Keratinocyte (primary cell): ENCODE data around the gene PSMD7.
"Not testable (repeated sequence)": the region's sequence is repeated elsewhere in the genome, so short reads cannot be mapped to it uniquely, and the experiment has no call there.

Source experiments
- EZH2 ChIP-seq: IDR thresholded peaks from one replicate; pipeline ENCODE4 v1.6.1; 2012; ENCODE audit warnings: inconsistent platforms, mild to moderate bottlenecking, low read length, moderate library complexity
- TF ChIP-seq, protein P1 (sequence below), 3 experiments: IDR thresholded peaks in 1 of 3; conservative IDR thresholded peaks in 1 of 3; optimal IDR thresholded peaks in 1 of 3; 2 replicates in 2 of 3; 3 replicates in 1 of 3; pipeline versions ENCODE3 to v1.5.1; 2011; ENCODE audit warnings: low read length in 3 of 3, mild to moderate bottlenecking in 3 of 3, moderate library complexity in 2 of 3, control low read depth in 1 of 3, inconsistent platforms in 1 of 3; ENCODE audit not compliant: insufficient read depth in 2 of 3; ENCODE audit errors: extremely low read depth in 1 of 3

DNA sequence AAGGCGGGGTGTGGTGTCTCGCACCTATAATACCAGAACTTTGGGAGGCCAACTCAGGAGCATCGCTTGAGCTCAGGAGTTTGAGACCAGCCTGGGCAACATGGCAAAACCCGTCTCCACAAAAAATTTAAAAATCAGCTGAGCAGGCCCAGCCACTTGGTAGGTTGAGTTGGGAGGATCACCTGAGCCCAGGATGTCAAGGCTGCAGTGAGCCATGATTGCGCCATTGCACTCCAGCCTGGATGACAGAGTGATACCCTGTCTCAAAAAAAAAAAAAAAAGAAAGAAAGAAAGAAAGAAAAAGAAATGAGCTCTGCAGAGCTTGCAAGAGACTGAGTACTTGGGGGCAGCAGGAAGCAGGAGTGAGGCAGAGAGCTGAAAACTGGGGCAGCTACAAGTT is 28.2 kb downstream of the PSMD7 start:
- TF ChIP-seq, protein P1, sequence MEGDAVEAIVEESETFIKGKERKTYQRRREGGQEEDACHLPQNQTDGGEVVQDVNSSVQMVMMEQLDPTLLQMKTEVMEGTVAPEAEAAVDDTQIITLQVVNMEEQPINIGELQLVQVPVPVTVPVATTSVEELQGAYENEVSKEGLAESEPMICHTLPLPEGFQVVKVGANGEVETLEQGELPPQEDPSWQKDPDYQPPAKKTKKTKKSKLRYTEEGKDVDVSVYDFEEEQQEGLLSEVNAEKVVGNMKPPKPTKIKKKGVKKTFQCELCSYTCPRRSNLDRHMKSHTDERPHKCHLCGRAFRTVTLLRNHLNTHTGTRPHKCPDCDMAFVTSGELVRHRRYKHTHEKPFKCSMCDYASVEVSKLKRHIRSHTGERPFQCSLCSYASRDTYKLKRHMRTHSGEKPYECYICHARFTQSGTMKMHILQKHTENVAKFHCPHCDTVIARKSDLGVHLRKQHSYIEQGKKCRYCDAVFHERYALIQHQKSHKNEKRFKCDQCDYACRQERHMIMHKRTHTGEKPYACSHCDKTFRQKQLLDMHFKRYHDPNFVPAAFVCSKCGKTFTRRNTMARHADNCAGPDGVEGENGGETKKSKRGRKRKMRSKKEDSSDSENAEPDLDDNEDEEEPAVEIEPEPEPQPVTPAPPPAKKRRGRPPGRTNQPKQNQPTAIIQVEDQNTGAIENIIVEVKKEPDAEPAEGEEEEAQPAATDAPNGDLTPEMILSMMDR (optimal IDR thresholded peaks at IDR 0.05 in 1 of 3, IDR thresholded peaks at IDR 0.05 in 1 of 3, conservative IDR thresholded peaks at IDR 0.05 in 1 of 3; ENCODE audit: extremely low read depth in 1 of 3, insufficient read depth in 2 of 3, low read length in 3 of 3), result not testable (repeated sequence)
- TF ChIP-seq EZH2, result not testable (repeated sequence)
